ENCODE data around the gene C12orf43.

GRCh38 chr12:120999191-121000120, 16.8 kb downstream of the C12orf43 start:
- TF ChIP-seq CTCF (IDR thresholded peaks at IDR 0.05; ENCODE audit: poor library complexity, severe bottlenecking) = no peak
- TF ChIP-seq SMC3 (conservative IDR thresholded peaks at IDR 0.05; ENCODE audit: poor library complexity) = no peak
